ENCODE measurements around the gene MMP24OS. TPM values are rescaled to one million over a fixed set of nuclear protein-coding genes. Genes with fewer than 3 reads are reported as not detected.
A peak's percentile ranks its signal among the peaks of the same experiment; 100 is the strongest.

MMP24OS gene
- total RNA-seq, 1 experiment from 2014 or later, result 42.3 TPM

GRCh38 chr20:35264755-35265154 lies 13.2 kb downstream of the MMP24OS start:
- no TSS peak for BruUV-seq (replicated peaks)
- peaks cover 58% of the 10 kb centered on the region for H3K4me1 ChIP-seq
- peak; percentile 97 to 98 for DNase-seq
- intact Hi-C loops (cut with micrococcal nuclease; ENCODE audit: unreplicated experiment), result loop anchor here (1.0 to 5.0 kb wide), 6 partner anchors 49 to 432 kb away; partner anchors contain the start of genes ACSS2 and TRPC4AP
- H3K4me1 Mint-ChIP-seq (ENCODE audit: low read depth, unreplicated experiment), result peaks cover 41% of the 10 kb centered on the region
- peak overlapping the region; percentile 98 for H3K27ac Mint-ChIP-seq (ENCODE audit: unreplicated experiment)
- no peak overlapping the region for H3K4me3 ChIP-seq (ENCODE audit: low read depth, low read length)
- peak overlapping the region; percentile 63 for H3K4me3 Mint-ChIP-seq (ENCODE audit: unreplicated experiment)
- peaks cover 28% of the 10 kb centered on the region for H3K36me3 Mint-ChIP-seq (ENCODE audit: insufficient read depth, unreplicated experiment)
- H3K9me3 ChIP-seq, result no peaks in the 10 kb centered on the region
- no peaks in the 10 kb centered on the region for H3K27me3 Mint-ChIP-seq (ENCODE audit: insufficient read depth, unreplicated experiment)
- TF ChIP-seq CTCF (IDR thresholded peaks at IDR 0.05; ENCODE audit: insufficient read depth in 1 of 2, low read depth in 1 of 2, low read length in 1 of 2, severe bottlenecking in 1 of 2, unreplicated experiment in 1 of 2), result peak; percentile 89 to 92
- H3K27me3 ChIP-seq (replicated peaks; ENCODE audit: control insufficient read depth, insufficient read depth, low read length), result no peaks in the 10 kb centered on the region
- H3K36me3 ChIP-seq (ENCODE audit: control insufficient read depth, insufficient read depth, low read length), result no peaks in the 10 kb centered on the region; the same call in 1 of the 2 replicates
- no peaks in the 10 kb centered on the region for H3K9me3 Mint-ChIP-seq (ENCODE audit: unreplicated experiment)
- ChIA-PET CTCF (interaction anchor here (0.5 to 9.0 kb wide), 36 partner anchors 11 to 690 kb away, joined by 3 to 354 read pairs (median 5); partner anchors contain the start of genes ACSS2, CEP250, EDEM2 and EIF6), POLR2A (interaction anchor here (0.6 to 3.8 kb wide), 18 partner anchors 9 to 1179 kb away, joined by 3 to 119 read pairs (median 4); partner anchors contain the start of genes CEP250, EDEM2, EIF6 and NCOA6)

GRCh38 chr20:35263532-35264341 lies 14.2 kb downstream of the MMP24OS start:
- peaks cover 19% of the 10 kb centered on the region for H3K36me3 Mint-ChIP-seq (ENCODE audit: insufficient read depth, unreplicated experiment)
- intact Hi-C loops (cut with micrococcal nuclease; ENCODE audit: unreplicated experiment), result loop anchor here (1.0 to 5.0 kb wide), 8 partner anchors 36 to 431 kb away; partner anchors contain the start of genes ACSS2 and TRPC4AP
- no peaks in the 10 kb centered on the region for H3K27me3 ChIP-seq (replicated peaks; ENCODE audit: control insufficient read depth, insufficient read depth, low read length)
- no peak for TF ChIP-seq CTCF (IDR thresholded peaks at IDR 0.05; ENCODE audit: insufficient read depth in 1 of 2, low read depth in 1 of 2, low read length in 1 of 2, severe bottlenecking in 1 of 2, unreplicated experiment in 1 of 2)
- H3K4me1 Mint-ChIP-seq (ENCODE audit: low read depth, unreplicated experiment), result peaks cover 48% of the 10 kb centered on the region
- peak overlapping the region; percentile 98 for H3K27ac Mint-ChIP-seq (ENCODE audit: unreplicated experiment)
- POLR2A ChIA-PET, result interaction anchor here (0.5 to 3.8 kb wide), 44 partner anchors 10 to 1270 kb away, joined by 3 to 119 read pairs (median 5); partner anchors contain the start of genes ACSS2, CEP250, EDEM2 and EIF6
- DNase-seq, result peak in 1 of 2 experiments; percentile 57
- no peaks in the 10 kb centered on the region; the same call in 1 of the 2 replicates for H3K36me3 ChIP-seq (ENCODE audit: control insufficient read depth, insufficient read depth, low read length)
- H3K4me1 ChIP-seq, result peaks cover 65% of the 10 kb centered on the region
- H3K4me3 Mint-ChIP-seq (ENCODE audit: unreplicated experiment), result peak overlapping the region; percentile 63
- BruUV-seq (replicated peaks), result TSS peak; percentile 74
- CTCF ChIA-PET, result interaction anchor here (0.5 to 9.0 kb wide), 40 partner anchors 11 to 1744 kb away, joined by 3 to 354 read pairs (median 5); partner anchors contain the start of genes ACSS2, CEP250, EDEM2 and EIF6
- H3K9me3 ChIP-seq, result no peaks in the 10 kb centered on the region
- peak overlapping the region; percentile 13 for H3K4me3 ChIP-seq (ENCODE audit: low read depth, low read length)
- no peaks in the 10 kb centered on the region for H3K9me3 Mint-ChIP-seq (ENCODE audit: unreplicated experiment)
- no peaks in the 10 kb centered on the region for H3K27me3 Mint-ChIP-seq (ENCODE audit: insufficient read depth, unreplicated experiment)
